GM21381 (cell line): Measurements from ENCODE around the gene HEPHL1.
"Not testable (repeated sequence)": the region's sequence is repeated elsewhere in the genome, so short reads cannot be mapped to it uniquely, and the experiment has no call there.

ENCODE experiments used
- ATAC-seq: cut with Tn5 transposase; IDR thresholded peaks from one replicate; pipeline ENCODE4 v1.9.1; 2021; ENCODE audit warnings: mild to moderate bottlenecking, moderate library complexity; ENCODE audit not compliant: unreplicated experiment

HEPHL1 gene

DNA sequence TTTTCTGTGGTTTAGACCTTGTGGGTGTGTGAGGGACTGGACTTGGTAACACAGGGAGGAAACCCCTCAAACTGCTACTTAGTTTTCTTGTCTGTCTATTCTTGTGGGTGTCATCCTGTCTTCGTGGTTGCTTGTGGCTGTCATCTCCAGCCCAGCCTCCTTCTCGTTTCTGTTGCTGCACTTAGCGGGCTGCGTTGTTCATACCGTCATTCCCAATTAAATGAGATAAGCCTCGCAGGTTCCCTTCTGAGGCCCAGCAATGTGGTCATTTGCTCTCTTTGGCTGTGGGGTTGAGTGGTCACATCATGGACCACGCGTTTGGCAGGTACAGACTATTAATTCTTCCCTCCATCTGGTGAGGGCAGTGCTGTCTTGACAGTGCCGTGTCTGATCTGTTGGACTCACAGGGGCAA, 126.3 kb downstream of the HEPHL1 start:
- ATAC-seq: peak; percentile 52

DNA sequence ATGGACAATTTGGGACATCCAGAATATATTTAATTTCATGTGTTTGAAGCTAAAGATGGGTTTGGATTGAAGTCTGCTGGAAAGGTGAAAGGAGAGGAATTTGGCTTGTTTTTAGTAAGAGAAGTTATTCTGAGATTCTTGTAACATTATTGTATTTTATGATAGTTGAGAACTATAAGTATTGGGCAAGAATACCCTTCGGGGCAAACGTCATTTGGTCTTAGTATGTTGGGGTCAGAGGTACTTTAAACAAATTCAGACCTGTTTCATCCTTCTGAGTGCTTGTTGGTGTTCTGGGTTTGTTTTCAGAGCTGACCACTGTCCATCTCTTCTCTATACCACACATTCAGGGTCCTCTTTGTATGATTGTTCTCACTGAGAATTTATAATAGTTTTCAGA, 127.0 kb downstream of the HEPHL1 start:
- ATAC-seq: no peak

DNA sequence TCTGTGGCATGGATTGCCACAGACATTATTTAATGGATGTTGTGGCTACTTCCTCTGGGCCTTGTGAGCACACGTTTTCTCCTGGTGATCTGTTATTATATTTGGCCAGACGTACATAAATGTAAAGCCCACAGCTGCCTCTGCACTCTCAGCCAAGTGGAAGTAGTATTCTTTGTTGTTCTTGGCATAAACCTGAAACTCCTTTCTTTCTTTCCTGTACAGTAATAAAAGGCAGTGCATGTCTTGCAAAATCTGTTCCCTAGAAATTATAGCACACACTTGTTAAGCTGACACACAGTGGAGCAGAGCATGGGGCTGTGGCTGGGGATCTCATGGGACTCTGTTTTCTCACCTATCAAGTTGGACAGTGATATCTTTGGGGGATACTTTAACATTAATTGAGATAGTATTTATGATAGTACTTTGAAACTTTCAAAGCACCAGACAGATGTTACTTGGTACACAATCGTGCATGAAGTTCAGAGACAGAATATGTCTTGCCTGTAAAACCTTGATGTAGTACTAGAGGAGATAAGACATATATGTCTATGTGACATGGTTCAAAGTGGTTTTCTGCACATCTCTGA, 128.4 kb downstream of the HEPHL1 start:
- no peak for ATAC-seq

DNA sequence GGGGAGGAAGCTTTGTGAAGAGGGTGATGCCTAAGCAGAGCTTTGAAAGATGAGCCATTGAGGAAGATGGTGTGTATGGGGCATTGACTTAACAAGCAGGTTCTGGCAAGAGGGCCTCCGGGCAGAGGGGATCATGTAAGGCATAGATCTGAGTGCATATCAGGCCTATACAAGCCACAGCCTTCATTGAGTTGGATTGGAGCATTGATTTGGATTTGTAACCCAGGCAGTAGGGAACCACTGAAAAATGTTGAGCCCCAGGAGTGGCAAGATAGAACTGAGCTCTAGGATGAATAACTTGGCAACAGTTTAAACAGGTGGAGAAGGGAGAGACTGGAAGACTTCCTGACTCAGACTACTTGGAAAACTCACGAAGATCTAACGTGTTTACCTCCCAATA, 128.9 kb downstream of the HEPHL1 start:
- ATAC-seq: no peak

DNA sequence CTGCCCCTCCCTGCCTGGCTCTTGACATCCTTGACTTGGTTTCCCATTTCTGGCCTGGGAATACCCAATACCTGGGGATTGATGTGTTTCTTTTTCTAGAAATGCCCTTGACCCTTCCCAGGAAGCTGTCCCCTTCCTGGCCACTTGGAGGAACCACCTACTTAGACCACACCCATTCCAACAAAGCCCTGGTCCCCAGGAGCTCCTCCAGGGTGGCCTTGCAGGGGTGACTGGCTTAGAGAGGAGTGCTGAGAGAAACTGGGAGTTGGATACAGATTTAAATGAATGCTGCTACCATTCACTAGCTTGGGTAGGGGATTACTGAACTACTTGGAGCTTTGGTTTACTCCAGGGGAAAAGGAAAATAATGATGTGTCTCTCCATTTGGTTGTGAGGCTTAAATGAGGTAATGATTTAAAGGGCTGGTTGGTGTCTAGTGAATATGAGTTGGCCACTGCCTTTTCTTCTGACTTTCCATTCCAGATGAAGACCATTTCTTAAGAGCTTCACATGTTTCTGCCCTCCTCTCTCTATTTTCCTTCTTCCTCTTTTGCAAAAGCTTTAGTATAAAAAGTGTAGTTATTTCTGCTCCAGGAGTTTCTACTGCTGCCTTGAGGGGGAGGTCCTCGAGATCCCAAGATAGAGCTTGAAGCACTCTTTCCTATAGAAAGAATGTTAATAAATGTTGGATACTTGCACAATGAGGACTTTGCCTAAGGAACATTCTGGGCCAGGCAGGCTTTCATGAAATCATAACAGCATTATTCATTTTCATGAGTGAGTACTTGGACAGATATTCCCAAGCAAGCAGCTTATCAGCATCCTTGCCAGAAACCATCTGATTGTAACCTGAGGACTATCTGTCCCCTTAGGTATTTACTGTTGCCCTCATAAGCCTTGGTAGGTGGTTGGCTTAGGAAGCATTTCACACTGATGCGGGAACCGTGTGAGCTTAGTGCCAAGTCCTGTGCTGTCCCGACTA, 129.8 kb downstream of the HEPHL1 start:
- ATAC-seq: no peak

DNA sequence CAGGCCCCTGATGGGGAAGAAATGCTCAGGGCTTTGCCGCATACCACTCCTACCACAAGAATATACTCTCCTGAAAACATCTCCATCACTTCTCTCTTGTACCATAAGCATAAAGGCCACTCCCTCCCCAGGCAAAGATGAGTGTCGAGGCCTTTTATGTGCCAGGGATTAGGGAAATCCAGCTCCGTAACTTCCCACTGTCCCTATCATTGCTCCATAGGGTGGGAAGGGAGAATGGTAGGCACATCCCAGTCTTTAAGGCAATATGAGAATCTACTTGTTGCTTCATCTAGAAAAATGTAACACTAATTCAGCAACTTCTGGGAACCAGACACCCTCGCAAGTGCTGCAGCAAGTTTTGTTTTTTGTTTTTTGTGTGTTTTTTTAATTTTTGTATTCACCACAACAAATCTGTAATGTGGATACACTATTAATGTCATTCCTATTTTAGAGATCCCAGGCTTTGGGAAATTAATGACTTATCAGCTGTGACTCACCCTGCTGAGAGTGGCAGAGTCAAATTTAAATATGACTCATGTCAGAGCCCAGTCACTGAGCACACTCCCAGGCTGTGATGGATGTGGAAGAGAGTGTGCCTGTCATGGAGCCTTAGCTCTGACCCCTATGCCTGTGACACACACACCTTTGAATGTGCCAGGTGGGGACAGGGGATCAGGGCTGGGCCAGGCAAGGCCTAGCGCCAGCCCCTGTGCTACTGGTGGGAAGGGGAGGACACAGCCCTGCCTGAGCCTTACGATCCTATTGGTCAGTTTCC, 130.9 kb downstream of the HEPHL1 start:
- peak; percentile 53 for ATAC-seq

DNA sequence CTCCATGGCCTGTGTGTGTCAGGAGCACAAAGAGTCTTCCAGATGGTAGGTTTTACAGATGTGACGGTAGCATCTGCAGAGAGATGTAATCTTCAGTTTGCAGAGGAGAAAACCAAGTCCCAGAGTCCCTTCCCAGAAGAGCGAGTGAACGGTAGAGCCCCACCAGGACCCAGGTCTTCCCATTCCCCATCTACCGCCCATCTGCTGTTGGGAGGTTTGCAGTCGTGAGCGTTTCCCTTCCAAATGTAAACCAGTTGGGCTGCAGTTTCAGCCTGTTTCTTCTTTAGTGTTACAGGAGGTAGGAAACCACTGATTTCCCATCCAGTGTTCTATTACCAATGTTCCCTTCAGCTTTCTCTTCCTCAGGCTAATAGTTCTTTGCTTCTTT, 131.5 kb downstream of the HEPHL1 start:
- no peak for ATAC-seq

DNA sequence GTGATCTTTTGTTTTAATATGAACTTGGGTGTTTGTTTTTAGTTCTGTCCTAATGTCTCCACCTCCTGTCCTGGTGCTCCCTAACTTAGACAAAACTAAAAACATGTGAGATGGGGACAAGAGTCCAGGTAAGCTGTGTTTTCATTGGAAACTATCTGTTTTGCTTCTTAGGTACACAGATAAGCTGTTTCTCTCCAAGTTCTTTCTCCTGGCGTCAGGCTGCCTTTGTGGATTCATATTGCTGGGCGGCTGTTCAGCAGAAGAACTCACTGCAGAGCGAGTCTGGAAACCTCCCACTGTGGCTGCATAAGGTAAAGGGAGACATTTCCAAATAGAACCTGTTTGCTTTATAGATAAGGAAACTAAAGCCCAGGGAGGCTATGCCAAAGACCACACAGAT, 132.2 kb downstream of the HEPHL1 start:
- no peak for ATAC-seq

DNA sequence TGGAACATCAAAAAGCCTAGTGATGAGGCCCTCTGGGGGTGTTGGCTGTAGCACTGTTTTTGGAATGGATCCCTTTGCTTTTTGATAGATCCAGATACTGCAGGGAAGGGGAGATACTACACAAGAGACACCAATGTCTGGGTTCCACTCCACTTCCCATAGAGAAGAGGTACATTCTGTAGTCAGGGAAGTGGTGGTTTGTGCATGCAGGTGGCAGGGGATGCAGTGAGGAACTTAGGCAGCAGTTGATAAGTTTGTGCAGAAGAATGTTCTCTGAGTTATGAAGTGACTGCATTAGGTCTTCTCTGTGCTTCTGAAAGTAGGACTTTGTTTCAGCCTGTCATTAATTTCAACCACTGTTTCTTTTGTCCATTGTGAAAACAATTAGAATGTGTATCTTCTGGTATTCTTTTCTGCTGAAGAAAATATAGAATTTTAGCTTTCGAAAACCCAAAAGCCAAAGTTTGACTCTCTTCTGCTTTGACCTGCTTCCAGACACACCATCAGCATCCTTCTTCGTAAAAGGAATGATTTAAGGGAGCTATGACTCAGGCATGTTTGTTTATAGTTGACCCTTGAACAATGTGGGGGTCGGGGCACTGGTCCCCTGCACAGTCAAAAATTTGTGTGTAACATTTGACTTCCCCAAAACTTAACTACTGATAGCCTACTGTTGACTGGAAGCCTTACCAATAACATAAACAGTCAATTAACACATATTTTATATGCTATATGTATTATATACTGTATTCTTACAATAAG, 133.1 kb downstream of the HEPHL1 start:
- no peak for ATAC-seq

DNA sequence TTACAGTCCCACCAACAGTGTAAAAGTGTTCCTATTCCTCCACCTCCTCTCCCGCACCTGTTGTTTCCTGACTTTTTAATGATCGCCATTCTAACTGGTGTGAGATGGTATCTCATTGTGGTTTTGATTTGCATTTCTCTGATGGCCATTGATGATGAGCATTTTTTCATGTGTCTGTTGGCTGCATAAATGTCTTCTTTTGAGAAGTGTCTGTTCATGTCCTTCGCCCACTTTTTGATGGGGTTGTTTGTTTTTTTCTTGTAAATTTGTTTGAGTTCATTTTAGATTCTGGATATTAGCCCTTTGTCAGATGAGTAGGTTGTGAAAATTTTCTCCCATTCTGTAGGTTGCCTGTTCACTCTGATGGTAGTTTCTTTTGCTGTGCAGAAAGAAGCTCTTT, 136.2 kb downstream of the HEPHL1 start:
- not testable (repeated sequence) for ATAC-seq
